HG03103 (cell line): Measurements from ENCODE around the gene TAS2R38.
"Not testable (repeated sequence)": the region's sequence is repeated elsewhere in the genome, so short reads cannot be mapped to it uniquely, and the experiment has no call there.

Experiments
- ATAC-seq: cut with Tn5 transposase; IDR thresholded peaks from one replicate; pipeline ENCODE4 v1.9.1; 2021; ENCODE audit warnings: low read depth; ENCODE audit not compliant: unreplicated experiment

TAS2R38 gene

DNA sequence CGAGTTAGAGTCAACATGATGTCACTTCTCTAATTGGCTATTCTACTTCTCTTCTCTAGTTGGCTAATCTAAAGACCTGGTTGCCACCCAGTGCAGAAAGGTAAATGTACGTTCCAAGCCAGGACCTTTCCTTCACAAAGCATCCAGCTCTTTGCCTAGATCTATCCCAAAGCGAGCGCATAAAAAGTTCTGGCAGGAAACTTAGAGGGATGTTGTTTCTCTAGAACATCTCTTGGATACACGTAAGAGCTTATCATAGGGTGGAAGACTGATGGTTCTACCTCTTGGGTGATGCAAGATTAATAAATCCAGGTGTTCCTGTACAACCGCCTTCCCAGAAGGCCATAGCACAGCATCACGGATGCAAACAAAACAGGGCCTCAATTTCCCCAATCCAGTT lies at the start of gene TAS2R38:
TSS of gene TAS2R38 (minus strand) at position 101 of the 400 bp plus-strand sequence. CDS start at position 17, 84 bp downstream.
- ATAC-seq, result no peak

DNA sequence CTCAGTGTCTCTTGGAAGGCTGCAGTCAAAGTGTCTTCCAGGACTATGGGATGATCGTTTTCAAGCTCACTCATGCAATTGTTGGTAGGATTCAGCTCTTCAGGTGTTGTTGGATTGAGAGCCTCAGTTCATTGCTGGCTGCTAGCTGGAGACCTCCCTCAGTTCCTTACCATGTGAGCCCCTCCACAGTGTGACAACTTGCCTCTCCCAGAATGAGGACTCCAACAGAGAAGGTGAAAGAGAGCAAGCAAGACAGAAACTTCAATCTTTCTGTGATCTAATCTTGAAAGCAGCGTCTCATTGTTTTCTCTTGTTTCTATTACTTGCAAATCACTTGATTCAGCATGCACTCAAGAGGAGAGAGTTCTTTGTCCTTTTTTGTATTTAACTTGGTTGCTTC lies 44.6 kb upstream of the TAS2R38 start:
- ATAC-seq, result no peak

DNA sequence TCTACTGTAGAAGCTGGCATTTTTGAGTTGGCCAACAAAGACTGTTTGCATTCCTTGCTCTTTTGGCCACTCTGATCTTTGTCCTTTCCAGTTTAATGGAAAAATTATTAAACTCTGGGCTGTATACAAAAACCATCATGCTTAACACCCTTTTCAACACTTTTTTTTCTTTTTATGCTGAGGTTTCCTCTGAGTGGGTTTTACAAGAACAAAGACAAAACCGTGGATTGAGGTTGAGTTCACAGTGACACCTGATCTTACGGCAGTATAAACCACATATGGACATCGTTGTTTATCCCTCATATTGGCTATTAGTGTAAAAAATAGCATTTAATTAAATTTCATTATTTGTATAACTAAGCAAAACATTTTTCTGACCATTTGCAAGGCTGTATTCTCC lies 43.9 kb upstream of the TAS2R38 start:
- no peak for ATAC-seq

DNA sequence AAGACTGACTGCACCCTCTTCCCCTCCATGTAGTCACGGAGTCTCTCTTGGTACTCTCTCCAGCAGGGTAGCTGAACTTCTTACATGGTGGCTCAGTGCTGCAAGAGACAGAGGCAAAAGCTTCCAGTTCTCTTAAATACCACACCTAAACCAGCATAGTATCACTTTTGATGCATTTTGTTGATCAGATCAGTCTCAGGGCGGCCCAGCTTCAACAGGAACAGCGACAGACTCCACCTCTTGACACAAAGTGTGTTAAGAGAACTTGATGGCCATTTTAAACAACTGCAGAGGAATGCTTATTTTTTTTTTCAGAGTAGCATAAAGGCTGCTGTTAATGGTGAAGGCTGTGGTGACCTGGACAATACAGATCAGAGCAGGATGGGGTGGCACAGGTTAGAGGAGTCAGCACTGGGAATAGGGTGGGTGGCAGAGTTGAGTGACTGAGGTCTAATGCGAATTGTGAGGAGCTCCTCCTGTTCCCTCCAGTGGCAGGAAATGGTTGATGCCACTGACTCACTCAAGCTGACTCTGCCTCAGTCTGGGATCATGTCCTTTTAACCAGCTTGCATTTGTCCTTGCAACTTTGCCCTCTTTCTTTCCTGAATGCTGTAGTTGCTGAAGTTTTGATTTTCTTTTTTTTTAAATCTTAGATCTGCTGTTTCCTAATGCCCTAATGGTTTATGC lies 39.4 kb upstream of the TAS2R38 start:
- no peak for ATAC-seq

DNA sequence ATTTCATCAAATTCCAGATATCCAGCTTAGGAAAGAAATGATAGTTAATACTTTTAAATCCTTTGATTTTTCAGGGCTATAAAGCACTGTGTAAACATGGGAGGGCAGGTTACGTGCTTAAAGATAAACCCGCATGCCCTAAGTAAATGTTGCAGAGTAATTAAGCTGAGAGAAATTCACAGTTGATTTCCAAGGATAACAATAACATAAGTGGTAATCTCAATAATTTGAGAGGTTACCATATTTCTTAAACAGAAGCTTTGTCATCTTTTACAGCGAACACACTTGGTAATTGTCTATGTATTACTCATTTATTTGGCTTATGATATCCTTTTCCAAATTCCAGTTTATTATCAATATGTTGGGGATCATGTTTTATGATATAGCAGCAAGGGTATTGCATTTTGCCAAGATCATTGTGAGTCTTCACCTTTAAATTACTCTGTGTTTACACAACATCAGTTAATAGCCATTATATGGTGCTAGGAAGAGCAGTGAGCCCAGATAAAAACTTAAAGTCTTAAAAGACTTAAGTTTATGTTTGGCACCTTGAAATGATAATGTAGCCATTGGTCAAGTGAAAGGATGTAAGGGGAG lies 37.5 kb upstream of the TAS2R38 start:
- no peak for ATAC-seq

DNA sequence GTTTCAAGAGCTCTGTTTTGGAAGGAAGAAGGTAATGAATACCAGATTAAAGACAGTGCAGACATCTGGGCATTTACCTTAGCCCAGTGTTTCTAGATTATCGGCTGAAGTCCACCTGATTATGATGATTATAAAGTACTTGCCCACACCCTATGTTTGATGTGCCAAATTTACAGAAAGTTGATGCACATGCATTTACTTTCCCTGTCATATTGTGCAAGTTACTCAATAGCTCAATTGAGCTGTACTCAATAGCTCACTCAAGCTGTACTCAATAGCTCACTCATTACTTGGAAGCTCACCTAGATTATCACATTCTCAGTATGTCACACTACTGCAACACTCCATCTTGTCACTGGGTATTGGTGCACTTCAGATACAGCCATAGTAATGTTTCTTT lies 35.6 kb upstream of the TAS2R38 start:
- ATAC-seq, result no peak

DNA sequence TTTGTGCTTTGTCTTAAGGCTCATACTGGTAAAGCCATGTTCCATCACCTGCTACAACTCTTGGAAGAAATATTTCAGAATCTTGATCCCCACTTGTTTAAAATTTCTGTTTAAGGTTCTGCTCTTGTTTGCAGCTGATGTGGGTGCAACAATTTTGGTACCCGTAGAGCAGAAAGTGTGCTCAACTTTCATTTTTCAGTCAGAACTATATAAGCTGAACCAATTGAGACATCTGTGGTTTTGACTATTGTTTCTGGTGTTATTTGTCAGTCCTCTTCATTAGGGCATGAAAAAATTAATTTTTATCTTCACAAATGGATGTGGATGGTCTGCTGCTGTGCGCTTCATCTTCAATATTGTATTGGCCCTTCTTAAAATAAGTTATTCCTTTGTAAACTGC lies 33.0 kb upstream of the TAS2R38 start:
- ATAC-seq, result no peak

DNA sequence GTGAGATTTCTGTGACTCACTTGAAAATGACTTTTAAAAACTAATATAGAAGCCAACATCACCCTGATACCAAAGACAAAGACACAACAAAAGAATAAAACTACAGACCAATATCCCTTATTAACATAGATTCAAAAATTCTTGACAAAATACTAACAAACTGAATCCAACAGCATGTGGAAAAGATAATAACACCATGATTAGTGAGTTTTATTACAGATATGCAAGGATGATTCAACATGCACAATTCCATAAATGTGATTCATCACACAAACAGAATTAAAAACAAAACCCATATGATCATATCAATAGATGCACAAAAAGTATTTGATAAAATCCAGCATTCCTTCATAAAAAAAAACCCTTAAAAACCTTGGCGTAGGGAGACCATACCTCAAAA lies 28.6 kb upstream of the TAS2R38 start:
- ATAC-seq, result no peak

DNA sequence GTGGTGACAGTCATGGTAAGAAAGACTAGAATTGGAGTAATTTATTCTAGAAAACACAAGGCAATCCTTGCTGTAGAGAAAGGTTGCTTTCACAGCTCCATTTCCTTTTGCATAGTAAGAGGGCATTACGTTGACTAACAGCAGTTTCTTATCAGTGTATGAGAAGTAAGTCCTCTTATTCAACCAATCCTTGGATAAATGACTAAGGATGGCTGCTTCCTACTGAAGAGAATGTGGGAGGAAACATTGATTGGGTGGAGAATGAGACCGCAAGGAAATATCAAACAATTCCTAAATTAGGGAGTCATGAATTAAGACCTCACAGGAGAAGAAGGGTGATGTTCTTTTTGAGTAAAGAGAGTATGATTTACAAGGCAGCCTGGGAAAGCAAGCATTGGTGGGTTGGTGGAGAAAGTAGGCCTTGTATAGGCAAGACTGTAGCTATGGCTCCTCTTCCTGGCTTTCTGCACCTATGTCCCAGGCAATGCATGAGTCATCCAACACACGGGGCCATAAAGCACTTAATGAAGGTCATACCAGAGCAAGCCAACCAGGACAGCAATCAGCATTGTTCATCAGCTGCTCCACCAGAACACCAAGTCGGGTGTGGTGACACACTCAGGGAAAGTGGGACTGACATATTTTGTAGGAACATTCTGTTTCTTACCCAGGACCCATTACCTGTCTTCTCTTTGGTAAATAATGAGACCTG lies 27.7 kb upstream of the TAS2R38 start:
- ATAC-seq, result no peak

DNA sequence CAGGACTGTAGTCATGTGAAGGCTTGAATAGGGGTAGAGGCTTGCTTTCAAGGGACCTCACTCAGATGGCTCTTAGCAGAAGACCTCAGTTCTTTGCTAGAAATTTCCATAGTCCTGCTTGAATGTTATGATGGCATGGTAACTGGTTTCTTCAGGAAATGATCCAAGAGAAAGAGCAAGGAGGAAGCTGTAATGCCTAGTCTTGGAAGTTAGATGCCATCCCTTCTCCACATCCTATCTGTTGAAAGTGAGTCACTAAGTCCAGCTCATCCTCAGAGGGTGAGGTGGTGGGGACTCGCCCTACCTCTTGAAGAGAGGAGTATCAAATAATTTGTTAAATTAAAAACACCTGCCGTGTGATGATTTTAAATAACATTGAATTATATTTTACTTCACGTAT lies 26.7 kb upstream of the TAS2R38 start:
- no peak for ATAC-seq

DNA sequence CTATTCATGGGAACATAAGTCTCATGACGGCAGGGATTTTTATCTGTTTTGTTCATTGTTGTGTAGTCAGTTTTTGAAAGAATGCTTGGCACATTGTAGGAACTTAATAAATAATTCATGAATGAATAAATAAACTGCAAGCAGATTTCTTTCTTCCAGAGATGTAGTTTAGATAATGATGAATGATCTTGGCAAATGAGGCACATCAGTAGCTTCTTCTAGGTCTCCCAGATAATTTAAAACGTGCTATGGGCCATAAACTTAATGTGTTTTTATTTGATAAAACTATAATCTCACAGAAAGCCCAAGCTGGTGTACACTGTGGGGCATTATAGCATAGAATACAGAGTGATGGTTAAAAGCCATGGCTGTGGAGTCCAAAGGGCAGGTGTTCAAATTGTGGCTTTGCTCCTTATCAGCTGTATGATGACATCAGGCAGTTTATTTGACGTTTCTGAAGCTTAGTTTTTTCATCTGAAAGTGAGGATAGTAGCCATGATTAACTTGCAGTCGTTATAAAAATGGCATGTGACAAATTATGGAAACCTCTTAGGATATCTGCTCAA lies 25.6 kb upstream of the TAS2R38 start:
- no peak for ATAC-seq

DNA sequence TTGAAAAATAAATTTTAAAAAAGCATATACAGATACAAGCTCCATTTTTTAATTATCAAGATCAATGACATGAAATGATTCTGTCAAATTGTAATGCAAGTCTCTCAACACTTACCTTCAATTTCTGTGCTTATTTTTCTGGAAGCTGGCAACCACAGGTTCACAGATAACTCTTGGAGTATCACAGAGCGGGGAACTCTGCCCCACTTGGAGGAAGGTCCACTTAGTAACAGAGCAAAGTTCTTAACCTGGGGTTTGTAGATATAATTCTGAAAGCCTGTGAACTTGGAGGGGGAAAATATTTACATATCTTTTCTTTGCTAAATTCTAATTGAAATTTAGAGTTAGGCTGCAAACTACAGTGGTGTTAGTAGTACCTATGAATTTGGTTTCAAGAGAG lies 19.8 kb upstream of the TAS2R38 start:
- ATAC-seq, result no peak

DNA sequence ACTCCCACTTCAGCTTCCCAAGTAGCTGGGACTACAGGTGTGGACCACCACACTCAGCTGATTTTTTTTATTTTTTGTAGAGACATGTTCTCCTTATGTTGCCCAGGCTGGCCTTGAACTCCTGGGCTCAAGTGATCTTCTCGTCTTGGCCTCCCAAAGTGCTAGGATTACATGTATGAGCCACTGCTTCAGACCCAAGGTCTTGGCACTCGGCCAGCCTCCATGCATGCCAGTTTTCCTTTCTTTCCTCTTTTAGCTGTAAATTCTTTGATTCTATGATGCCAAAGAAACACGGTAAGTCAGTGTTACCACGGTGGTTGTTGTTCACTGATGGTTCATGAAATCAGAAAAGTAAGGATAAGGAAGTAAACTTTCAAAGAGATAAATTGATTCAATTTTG lies 19.1 kb upstream of the TAS2R38 start:
- ATAC-seq, result no peak

DNA sequence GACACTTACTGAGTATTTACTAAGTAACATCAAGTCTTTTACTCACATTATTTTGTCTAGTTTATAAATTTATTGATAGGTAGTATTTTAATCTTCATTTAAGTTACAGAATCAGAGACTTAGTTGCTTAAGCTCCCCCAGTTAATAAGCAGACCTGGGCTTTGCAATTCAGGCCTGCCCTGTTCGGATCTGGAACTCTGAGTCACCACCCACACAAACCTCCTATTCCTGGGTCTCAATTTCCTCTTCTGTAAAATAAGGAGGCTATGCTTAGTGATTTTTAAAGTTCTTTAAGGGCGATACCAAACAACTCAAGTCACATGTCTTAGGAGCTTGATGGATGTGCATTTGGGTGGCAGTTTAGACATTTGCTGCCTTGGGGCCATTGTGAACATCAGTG lies 18.6 kb upstream of the TAS2R38 start:
- no peak for ATAC-seq

DNA sequence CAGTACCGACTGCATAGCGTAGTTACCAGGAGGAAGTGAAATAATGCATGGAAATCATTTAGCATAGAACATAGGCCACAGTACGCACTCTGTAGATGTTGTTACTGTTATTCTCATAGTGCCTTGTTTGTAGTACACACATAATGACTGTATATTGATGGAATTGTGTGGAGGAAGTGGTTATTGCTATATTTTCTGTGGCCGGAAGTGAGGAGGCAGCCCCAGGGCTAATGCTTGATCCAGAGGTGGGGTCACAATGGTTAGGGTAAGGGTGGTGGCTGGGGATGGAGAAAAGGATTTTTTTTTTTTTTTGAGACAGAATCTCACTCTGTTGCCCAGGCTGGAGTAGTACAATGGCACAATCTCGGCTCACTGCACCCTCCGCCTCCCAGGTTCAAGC lies 17.6 kb upstream of the TAS2R38 start:
- ATAC-seq, result no peak

DNA sequence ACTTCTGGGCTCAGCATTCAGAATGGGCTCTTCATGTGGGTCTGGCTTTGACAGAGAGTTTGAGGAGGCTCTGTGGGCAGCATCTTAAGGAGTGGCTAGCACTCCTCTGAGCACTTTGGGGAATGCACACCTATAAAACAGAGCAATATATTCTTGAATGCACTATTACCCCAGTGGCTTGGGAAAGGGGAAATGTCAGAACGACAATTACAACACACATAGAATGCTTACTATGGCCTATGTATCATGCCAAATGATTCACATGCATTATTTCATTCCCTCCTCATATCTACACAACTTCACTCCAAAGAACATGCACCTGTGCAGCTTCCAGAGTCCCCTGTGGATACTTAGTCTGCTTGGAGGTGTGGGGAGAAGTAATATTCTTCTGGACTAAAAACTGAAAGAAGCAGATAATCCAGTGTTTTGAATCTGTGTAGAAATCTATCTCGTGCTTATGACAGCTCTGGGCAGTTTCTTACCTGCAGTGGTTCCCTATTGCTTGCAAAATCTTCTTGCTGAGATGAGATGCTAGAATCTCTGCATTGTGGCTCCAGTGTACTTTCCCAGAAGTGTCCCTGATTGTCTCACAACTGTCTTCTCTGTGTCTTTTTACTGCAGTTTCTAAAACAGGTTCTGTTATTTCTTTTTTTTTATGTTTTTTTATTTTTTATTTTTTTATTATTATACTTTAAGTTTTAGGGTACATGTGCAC lies 16.6 kb upstream of the TAS2R38 start:
- ATAC-seq, result no peak

DNA sequence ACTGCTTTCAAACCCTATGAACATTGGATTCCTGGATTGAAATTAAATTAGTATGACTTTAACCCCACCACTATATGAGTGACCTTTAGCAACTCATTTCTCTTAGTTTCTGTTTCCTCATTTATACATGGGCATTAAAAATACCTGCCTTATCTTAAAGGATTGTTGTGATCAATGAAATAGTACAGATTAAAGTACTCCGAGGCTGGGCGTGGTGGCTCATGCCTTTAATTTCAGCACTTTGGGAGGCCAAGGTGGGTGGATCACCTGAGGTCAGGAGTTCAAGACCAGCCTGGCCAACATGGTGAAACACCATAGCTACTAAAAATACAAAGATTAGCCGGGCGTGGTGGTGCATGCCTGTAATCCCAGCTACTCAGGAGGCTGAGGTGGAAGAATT lies 14.2 kb upstream of the TAS2R38 start:
- not testable (repeated sequence) for ATAC-seq

DNA sequence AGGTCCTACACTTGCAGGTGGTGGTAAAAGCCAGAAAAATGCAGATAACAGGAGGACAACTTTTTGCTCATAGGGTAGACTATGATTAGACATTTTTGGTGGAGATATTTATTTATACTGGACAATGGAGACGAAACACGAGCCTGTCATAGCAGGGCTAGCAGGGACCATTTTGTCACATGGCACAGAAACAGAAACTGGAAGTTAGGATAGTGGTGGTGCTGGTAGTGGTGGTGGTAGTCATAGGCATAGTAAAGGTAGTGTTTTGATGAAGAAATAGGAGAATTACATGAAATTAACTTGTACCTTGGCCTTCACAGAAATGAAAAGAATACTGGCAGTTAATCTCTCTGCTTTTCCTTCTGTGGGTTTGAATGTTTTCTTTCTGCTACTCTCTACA lies 13.3 kb upstream of the TAS2R38 start:
- ATAC-seq, result no peak

DNA sequence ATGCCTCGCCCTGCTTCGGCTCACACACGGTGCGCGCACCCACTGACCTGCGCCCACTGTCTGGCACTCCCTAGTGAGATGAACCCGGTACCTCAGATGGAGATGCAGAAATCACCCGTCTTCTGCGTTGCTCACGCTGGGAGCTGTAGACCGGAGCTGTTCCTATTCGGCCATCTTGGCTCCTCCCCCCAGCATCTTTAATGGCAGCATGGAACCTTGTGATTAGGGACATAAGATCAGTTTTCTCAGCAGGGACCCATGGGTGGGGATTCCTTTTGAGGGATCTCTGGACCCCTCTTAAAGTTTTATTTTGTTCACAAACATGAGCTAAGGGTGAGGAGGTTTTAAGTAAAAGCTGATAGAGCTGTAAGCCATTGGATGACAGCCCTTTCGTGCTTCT lies 12.4 kb upstream of the TAS2R38 start:
- ATAC-seq, result not testable (repeated sequence)

DNA sequence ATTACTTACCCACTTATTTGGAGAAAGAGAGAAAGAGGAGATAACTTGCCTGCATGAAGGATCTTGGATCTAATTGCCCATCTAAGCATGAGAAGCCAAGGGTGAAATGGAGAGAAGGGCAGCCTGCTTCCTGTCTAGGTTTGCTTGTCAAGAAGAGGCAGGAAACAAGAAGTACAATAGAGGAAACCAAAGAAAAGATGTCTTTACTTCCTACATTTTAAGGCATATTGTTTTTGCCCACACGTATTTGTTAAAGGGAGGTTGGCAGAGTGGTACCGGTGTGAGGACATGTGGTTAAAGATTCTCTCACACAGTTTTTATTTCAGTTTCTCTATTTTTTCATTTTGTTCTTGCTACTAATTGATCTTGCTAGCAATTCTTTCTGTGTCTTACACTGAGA lies 6.0 kb upstream of the TAS2R38 start:
- no peak for ATAC-seq

DNA sequence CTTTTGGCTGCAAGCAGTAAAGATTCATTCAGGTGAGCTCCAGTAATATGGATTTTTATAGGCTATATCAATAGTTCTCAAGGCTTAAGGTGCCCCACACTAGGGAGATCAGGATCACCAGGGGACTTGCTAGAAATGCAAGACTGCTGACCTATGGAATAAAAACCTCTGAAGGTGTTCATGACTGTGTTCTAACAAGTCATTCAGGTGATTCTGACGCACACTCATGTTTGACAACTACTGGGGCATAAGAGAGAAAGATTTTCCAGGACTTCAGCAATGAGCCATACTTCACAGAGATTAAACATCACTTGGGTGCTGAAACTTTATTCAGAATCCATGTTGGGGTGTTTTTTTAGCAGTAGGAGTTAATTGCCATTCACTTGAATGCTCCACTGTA lies 4.8 kb upstream of the TAS2R38 start:
- no peak for ATAC-seq
